ENCODE results near the gene ARHGEF28.

ARHGEF28 gene

DNA sequence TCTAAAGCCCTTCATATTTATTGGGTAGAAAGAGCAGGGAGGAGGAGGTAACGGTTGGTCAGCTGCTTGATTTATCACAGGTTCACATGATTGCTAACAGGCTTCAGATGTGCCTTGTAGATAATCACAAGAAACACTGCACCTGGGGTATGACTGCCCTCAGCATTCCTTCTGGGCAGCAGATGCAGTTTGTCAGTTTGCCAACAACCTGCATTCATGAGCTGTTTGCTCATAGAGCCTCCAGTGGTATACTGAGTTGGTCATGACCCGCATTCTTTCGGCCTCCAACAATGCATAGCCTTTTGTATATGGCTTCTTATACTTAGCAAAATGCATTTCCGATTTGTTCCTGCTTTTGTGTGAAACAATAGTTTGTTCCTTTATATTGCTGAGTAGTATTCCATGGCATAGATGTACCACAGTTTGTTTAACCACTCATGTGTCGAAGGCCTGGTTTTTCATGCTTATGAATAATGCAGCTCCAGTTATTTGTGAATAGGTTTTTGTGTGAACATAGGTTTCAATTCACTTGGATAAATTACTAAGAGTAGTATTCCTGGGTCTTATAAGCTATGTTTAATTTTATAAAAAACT is 83.6 kb downstream of the ARHGEF28 start:
- Histone ChIP-seq H3K4me3 (ENCODE audit: low read length) (no peak overlapping the region), H3K4me1 (ENCODE audit: low read length) (no peaks in the 10 kb centered on the region), H4K20me1 (ENCODE audit: insufficient read depth, low read length) (no peaks in the 10 kb centered on the region), H3K9me2 (replicated peaks; ENCODE audit: insufficient read depth, low read length) (no peaks in the 10 kb centered on the region), H3K9me3 (replicated peaks; ENCODE audit: insufficient read depth, low read length) (no peaks in the 10 kb centered on the region), H3K9ac (ENCODE audit: low read length) (no peak overlapping the region), H3K36me3 (replicated peaks; ENCODE audit: insufficient read depth, low read length) (no peaks in the 10 kb centered on the region), H3K79me2 (ENCODE audit: low read length) (no peaks in the 10 kb centered on the region), H3K4me2 (ENCODE audit: low read depth, low read length) (no peak overlapping the region), H3F3A (ENCODE audit: insufficient read depth, low read length) (no peaks in the 10 kb centered on the region), H3K27ac (ENCODE audit: low read length) (no peak overlapping the region), H3K27me3 (replicated peaks; ENCODE audit: insufficient read depth, low read length) (no peaks in the 10 kb centered on the region), H2AFZ (ENCODE audit: low read length) (no peak overlapping the region)
- TF ChIP-seq EZH2phosphoT487 (IDR thresholded peaks at IDR 0.05; ENCODE audit: low read length): no peak
- TF ChIP-seq, protein P1, sequence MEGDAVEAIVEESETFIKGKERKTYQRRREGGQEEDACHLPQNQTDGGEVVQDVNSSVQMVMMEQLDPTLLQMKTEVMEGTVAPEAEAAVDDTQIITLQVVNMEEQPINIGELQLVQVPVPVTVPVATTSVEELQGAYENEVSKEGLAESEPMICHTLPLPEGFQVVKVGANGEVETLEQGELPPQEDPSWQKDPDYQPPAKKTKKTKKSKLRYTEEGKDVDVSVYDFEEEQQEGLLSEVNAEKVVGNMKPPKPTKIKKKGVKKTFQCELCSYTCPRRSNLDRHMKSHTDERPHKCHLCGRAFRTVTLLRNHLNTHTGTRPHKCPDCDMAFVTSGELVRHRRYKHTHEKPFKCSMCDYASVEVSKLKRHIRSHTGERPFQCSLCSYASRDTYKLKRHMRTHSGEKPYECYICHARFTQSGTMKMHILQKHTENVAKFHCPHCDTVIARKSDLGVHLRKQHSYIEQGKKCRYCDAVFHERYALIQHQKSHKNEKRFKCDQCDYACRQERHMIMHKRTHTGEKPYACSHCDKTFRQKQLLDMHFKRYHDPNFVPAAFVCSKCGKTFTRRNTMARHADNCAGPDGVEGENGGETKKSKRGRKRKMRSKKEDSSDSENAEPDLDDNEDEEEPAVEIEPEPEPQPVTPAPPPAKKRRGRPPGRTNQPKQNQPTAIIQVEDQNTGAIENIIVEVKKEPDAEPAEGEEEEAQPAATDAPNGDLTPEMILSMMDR (IDR thresholded peaks at IDR 0.05; ENCODE audit: low read length): no peak
- TF ChIP-seq EZH2 (optimal IDR thresholded peaks at IDR 0.05; ENCODE audit: low read depth, low read length): no peak
- no peak for DNase-seq

DNA sequence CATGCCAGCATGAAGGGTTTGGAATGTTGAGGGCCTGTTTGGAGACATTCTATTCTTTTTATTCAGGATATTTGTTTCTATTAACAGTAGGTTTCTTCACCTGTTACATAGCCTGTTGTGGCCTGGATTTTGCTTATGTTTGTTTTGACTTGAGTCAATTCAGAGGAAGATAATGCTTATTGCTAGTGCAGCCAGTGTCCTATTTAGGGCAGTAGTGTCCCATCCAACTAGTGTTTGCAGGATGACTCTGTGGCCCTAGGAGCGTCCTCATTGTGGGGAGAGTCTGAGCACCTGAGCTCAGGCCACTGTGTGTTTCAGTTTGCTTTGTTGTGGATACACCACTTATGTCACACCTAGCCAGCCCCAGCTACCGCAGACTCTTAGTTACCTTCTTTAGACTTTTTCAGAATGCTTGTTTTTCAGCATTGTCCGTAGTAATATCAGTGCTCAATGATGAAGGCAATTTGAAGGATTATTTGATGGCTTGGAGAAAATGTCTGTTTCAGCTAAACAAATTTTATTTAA is 90.3 kb downstream of the ARHGEF28 start:
- no peak overlapping the region for H2AFZ ChIP-seq (ENCODE audit: low read length)

DNA sequence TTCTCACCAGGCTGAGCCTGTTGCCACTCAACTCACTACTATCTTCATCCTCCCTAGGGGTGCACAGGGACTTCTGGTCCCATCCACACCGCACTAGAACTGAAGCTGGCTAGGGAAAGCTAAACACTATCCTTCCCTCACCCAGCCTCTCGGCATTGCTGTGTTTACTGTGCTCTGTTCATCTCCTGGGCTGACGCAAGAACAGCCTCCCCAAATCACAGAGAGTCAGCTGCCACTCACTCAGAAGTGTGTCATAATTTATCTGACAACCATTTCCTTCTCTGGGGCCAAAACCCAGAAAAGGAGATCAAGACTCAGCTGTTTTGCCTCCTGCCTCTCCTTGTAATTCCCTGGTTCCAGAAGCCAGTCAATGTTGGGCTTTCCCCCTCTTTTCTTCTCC is 92.8 kb downstream of the ARHGEF28 start:
- no peak overlapping the region for H3K4me2 ChIP-seq (ENCODE audit: low read depth, low read length)
- no peak overlapping the region for H3K27ac ChIP-seq (ENCODE audit: low read length)
- no peaks in the 10 kb centered on the region for H4K20me1 ChIP-seq (ENCODE audit: insufficient read depth, low read length)
- H3K4me1 ChIP-seq (ENCODE audit: low read length): no peaks in the 10 kb centered on the region
- H2AFZ ChIP-seq (ENCODE audit: low read length): no peak overlapping the region
- no peaks in the 10 kb centered on the region for H3K36me3 ChIP-seq (replicated peaks; ENCODE audit: insufficient read depth, low read length)
- TF ChIP-seq, protein P1 (IDR thresholded peaks at IDR 0.05; ENCODE audit: low read length): no peak
- no peak for TF ChIP-seq EZH2 (optimal IDR thresholded peaks at IDR 0.05; ENCODE audit: low read depth, low read length)
- no peak for TF ChIP-seq EZH2phosphoT487 (IDR thresholded peaks at IDR 0.05; ENCODE audit: low read length)
- no peaks in the 10 kb centered on the region for H3K79me2 ChIP-seq (ENCODE audit: low read length)
- no peak overlapping the region for H3K9ac ChIP-seq (ENCODE audit: low read length)
- H3F3A ChIP-seq (ENCODE audit: insufficient read depth, low read length): no peaks in the 10 kb centered on the region
- H3K9me3 ChIP-seq (replicated peaks; ENCODE audit: insufficient read depth, low read length): no peaks in the 10 kb centered on the region
- H3K9me2 ChIP-seq (replicated peaks; ENCODE audit: insufficient read depth, low read length): no peaks in the 10 kb centered on the region
- H3K27me3 ChIP-seq (replicated peaks; ENCODE audit: insufficient read depth, low read length): no peaks in the 10 kb centered on the region
- no peak overlapping the region for H3K4me3 ChIP-seq (ENCODE audit: low read length)
- DNase-seq: no peak

More for the DNA sequence above, 90.3 kb downstream of the ARHGEF28 start:
- no peaks in the 10 kb centered on the region for H3K9me2 ChIP-seq (replicated peaks; ENCODE audit: insufficient read depth, low read length)
- TF ChIP-seq, protein P1 (IDR thresholded peaks at IDR 0.05; ENCODE audit: low read length): no peak
- TF ChIP-seq EZH2phosphoT487 (IDR thresholded peaks at IDR 0.05; ENCODE audit: low read length): no peak
- TF ChIP-seq EZH2 (optimal IDR thresholded peaks at IDR 0.05; ENCODE audit: low read depth, low read length): no peak
- no peaks in the 10 kb centered on the region for H3K27me3 ChIP-seq (replicated peaks; ENCODE audit: insufficient read depth, low read length)
- no peaks in the 10 kb centered on the region for H3K36me3 ChIP-seq (replicated peaks; ENCODE audit: insufficient read depth, low read length)
- no peaks in the 10 kb centered on the region for H3K79me2 ChIP-seq (ENCODE audit: low read length)
- no peak overlapping the region for H3K4me3 ChIP-seq (ENCODE audit: low read length)
- DNase-seq: no peak
- no peak overlapping the region for H3K9ac ChIP-seq (ENCODE audit: low read length)
- no peaks in the 10 kb centered on the region for H3F3A ChIP-seq (ENCODE audit: insufficient read depth, low read length)
- H3K4me2 ChIP-seq (ENCODE audit: low read depth, low read length): no peak overlapping the region
- H3K9me3 ChIP-seq (replicated peaks; ENCODE audit: insufficient read depth, low read length): no peaks in the 10 kb centered on the region
- no peak overlapping the region for H3K27ac ChIP-seq (ENCODE audit: low read length)
- H4K20me1 ChIP-seq (ENCODE audit: insufficient read depth, low read length): no peaks in the 10 kb centered on the region
- H3K4me1 ChIP-seq (ENCODE audit: low read length): no peaks in the 10 kb centered on the region
